ENCODE measurements around the gene ASXL2. TPM values are rescaled to one million over a fixed set of nuclear protein-coding genes. Genes with fewer than 3 reads are reported as not detected.
A peak's percentile ranks its signal among the peaks of the same experiment; 100 is the strongest.
"Not testable (repeated sequence)": the region's sequence is repeated elsewhere in the genome, so short reads cannot be mapped to it uniquely, and the experiment has no call there.

Gene ASXL2
- total RNA-seq, 1 donor from 2014 or later = 21.4 TPM

- no peak for ATAC-seq
These were observed 46.4 kb downstream of the ASXL2 start for GRCh38 chr2:25831746-25832449.

GRCh38 chr2:25829828-25830227 is 48.5 kb downstream of the ASXL2 start:
- no peak for ATAC-seq

GRCh38 chr2:25829377-25829704 is 48.9 kb downstream of the ASXL2 start:
- no peak for ATAC-seq

GRCh38 chr2:25828532-25829376 is 49.5 kb downstream of the ASXL2 start:
- ATAC-seq = not testable (repeated sequence)

GRCh38 chr2:25825238-25825637 is 53.0 kb downstream of the ASXL2 start:
- ATAC-seq = no peak

GRCh38 chr2:25824718-25825117 is 53.6 kb downstream of the ASXL2 start:
- no peak for ATAC-seq

GRCh38 chr2:25824216-25824615 is 54.1 kb downstream of the ASXL2 start:
- no peak for ATAC-seq

GRCh38 chr2:25822190-25823117 is 55.8 kb downstream of the ASXL2 start:
- ATAC-seq = no peak

GRCh38 chr2:25821225-25822056 is 56.8 kb downstream of the ASXL2 start:
- no peak for ATAC-seq

GRCh38 chr2:25819597-25820039 is 58.7 kb downstream of the ASXL2 start:
- no peak for ATAC-seq

- no peak for ATAC-seq
These were observed 60.7 kb downstream of the ASXL2 start for GRCh38 chr2:25817630-25818029.

GRCh38 chr2:25817006-25817405 is 61.3 kb downstream of the ASXL2 start:
- ATAC-seq = no peak

- ATAC-seq = no peak
These were observed 62.0 kb downstream of the ASXL2 start for GRCh38 chr2:25816249-25816648.

GRCh38 chr2:25814681-25815080 is 63.6 kb downstream of the ASXL2 start:
- peak; percentile 89 for ATAC-seq

GRCh38 chr2:25810428-25810827 is 67.9 kb downstream of the ASXL2 start:
- ATAC-seq = no peak

GRCh38 chr2:25809646-25810045 is 68.6 kb downstream of the ASXL2 start:
- no peak for ATAC-seq

- ATAC-seq = no peak
These were observed 70.3 kb downstream of the ASXL2 start for GRCh38 chr2:25808006-25808383.

- ATAC-seq = no peak
These were observed 71.3 kb downstream of the ASXL2 start for GRCh38 chr2:25806941-25807340.

GRCh38 chr2:25805987-25806386 is 72.3 kb downstream of the ASXL2 start:
- no peak for ATAC-seq

GRCh38 chr2:25804338-25804737 is 73.9 kb downstream of the ASXL2 start:
- ATAC-seq = no peak

- no peak for ATAC-seq
These were observed 79.0 kb downstream of the ASXL2 start for GRCh38 chr2:25799301-25799700.

All from esophagus mucosa (tissue), 1 donor.